B cell (primary cell): ENCODE data around the gene TMCC3. TPM values are rescaled to one million over a fixed set of nuclear protein-coding genes. Genes with fewer than 3 reads are reported as not detected.

ENCODE experiments used
- ATAC-seq: fragments of 200-7000 bp; cut with Tn5 transposase; one replicate; pipeline ENCODE4 v1.10.0; 2021; ENCODE audit warnings: low read depth, mild to moderate bottlenecking, moderate number of reproducible peaks, moderate library complexity
- CTCF ChIA-PET: fragments of 350-600 bp; sonication (Branson Sonifier 250); formaldehyde crosslinking; loops from one replicate; lab custom pipeline; 2021; ENCODE audit warnings: antibody characterized with exemption, inconsistent platforms; lab: Charles Lee
- POLR2A ChIA-PET: fragments of 350-600 bp; sonication (Branson Sonifier 250); formaldehyde crosslinking; loops from one replicate; lab custom pipeline; 2021; ENCODE audit warnings: antibody characterized with exemption; lab: Charles Lee
- DNase-seq: peaks from one replicate; pipeline ENCODE4 v3.0.0; 2013
- H2AFZ ChIP-seq: 2 replicates; pipeline ENCODE4 v1.6.1; 2012; ENCODE audit warnings: mild to moderate bottlenecking, low read depth, low read length; ENCODE audit not compliant: insufficient read depth, poor library complexity, severe bottlenecking
- H3K27ac ChIP-seq, 2 donors: 1 replicate in 1 of 2; 2 replicates in 1 of 2; pipeline ENCODE4 v1.5.1; 2012 to 2013; ENCODE audit warnings: low read length in 2 of 2, mild to moderate bottlenecking in 2 of 2, moderate library complexity in 1 of 2
- H3K27me3 ChIP-seq, 4 experiments: fragments of 200-600 bp in 1 of 4; sonication (generic) in 1 of 4; replicated peaks in 1 of 4; 1 replicate in 2 of 4; 2 replicates in 2 of 4; pipeline versions ENCODE4 v1.6.1 to v1.7.0; 2013 to 2016; ENCODE audit warnings: low read length in 3 of 4, mild to moderate bottlenecking in 2 of 4, mixed read lengths in 1 of 4, moderate library complexity in 1 of 4; ENCODE audit not compliant: insufficient read depth in 4 of 4, control insufficient read depth in 3 of 4; ENCODE audit errors: control extremely low read depth in 1 of 4
- H3K36me3 ChIP-seq, 2 experiments: replicated peaks in 1 of 2; 1 replicate in 1 of 2; 2 replicates in 1 of 2; pipeline versions ENCODE4 v1.6.1 to v1.7.1; 2013; ENCODE audit warnings: low read length in 1 of 2; ENCODE audit not compliant: insufficient read depth in 2 of 2, control insufficient read depth in 1 of 2; ENCODE audit errors: control extremely low read depth in 1 of 2, extremely low read depth in 1 of 2
- H3K4me1 ChIP-seq, 2 donors: fragments of 200-600 bp in 1 of 2; sonication (generic) in 1 of 2; 1 replicate in 1 of 2; 2 replicates in 1 of 2; pipeline versions ENCODE4 v1.5.1 to v1.6.1; 2013 to 2017; ENCODE audit warnings: low read length in 2 of 2; ENCODE audit not compliant: control insufficient read depth in 2 of 2, insufficient read depth in 2 of 2
- H3K4me2 ChIP-seq: replicated peaks from 2 replicates; pipeline ENCODE3; 2012; ENCODE audit warnings: mild to moderate bottlenecking, low read depth, low read length; ENCODE audit not compliant: poor library complexity, severe bottlenecking
- H3K4me3 ChIP-seq, 5 experiments: fragments of 200-600 bp in 1 of 5; sonication (generic) in 1 of 5; 1 replicate in 3 of 5; 2 replicates in 2 of 5; pipeline versions ENCODE4 v1.5.1 to v1.7.0; 2011 to 2016; ENCODE audit warnings: low read length in 4 of 5, mild to moderate bottlenecking in 4 of 5, low read depth in 2 of 5, control low read depth in 1 of 5, moderate library complexity in 1 of 5; ENCODE audit not compliant: insufficient read depth in 1 of 5; ENCODE audit errors: control extremely low read depth in 1 of 5, extremely low read depth in 1 of 5
- H3K79me2 ChIP-seq: fragments of 200-600 bp; sonication (generic); one replicate; pipeline ENCODE4 v1.6.0; 2016; ENCODE audit warnings: low read length; ENCODE audit not compliant: control insufficient read depth, insufficient read depth
- H3K9ac ChIP-seq: fragments of 200-600 bp; sonication (generic); 2 replicates; pipeline ENCODE4 v1.6.1; 2017; ENCODE audit warnings: mild to moderate bottlenecking, low read length, moderate library complexity
- H3K9me3 ChIP-seq, 3 donors: one replicate each; pipeline versions ENCODE4 v1.6.1 to v1.7.1; 2013; ENCODE audit warnings: low read length in 2 of 3; ENCODE audit not compliant: control insufficient read depth in 2 of 3, insufficient read depth in 1 of 3; ENCODE audit errors: control extremely low read depth in 1 of 3
- H4K20me1 ChIP-seq: 2 replicates; pipeline ENCODE4 v1.6.0; 2012; ENCODE audit warnings: mild to moderate bottlenecking, low read length; ENCODE audit not compliant: insufficient read depth, control insufficient read depth, poor library complexity, severe bottlenecking
- H3K27ac Mint-ChIP-seq: one replicate; pipeline ENCODE4 v1.8.0; 2021; ENCODE audit warnings: mixed read lengths
- H3K27me3 Mint-ChIP-seq: one replicate; pipeline ENCODE4 v1.8.0; 2021; ENCODE audit warnings: mixed read lengths
- H3K4me1 Mint-ChIP-seq: one replicate; pipeline ENCODE4 v1.8.0; 2021; ENCODE audit warnings: mixed read lengths
- H3K4me3 Mint-ChIP-seq: one replicate; pipeline ENCODE4 v1.8.0; 2021; ENCODE audit warnings: mixed read lengths
- H3K9me3 Mint-ChIP-seq: one replicate; pipeline ENCODE4 v1.8.0; 2022; ENCODE audit warnings: mixed read lengths; ENCODE audit not compliant: insufficient read depth
- CTCF ChIP-seq: fragments of 200-600 bp; IDR thresholded peaks from one replicate; pipeline ENCODE4 v1.8.0; 2022; ENCODE audit warnings: antibody characterized with exemption, mild to moderate bottlenecking
- EZH2 ChIP-seq: IDR thresholded peaks from 2 replicates; pipeline ENCODE4 v1.6.1; 2012; ENCODE audit warnings: borderline replicate concordance, low read depth, mild to moderate bottlenecking, moderate library complexity, low read length; ENCODE audit not compliant: insufficient read depth, poor library complexity, severe bottlenecking
- WGBS: methylation state at CpG from one replicate; pipeline ENCODE4 v1.1.5; 2013; ENCODE audit warnings: missing lambda C conversion rate; ENCODE audit not compliant: insufficient coverage; 5-methylcytosine and 5-hydroxymethylcytosine counted together
- intact Hi-C: fragments of 100-400 bp; cut with micrococcal nuclease; formaldehyde crosslinking; loops from one replicate; pipeline ENCODE4 v1.10.0; 2022
- polyA plus RNA-seq: library from polyadenylated mRNA; depleted of rRNA; stranded (reverse); fragments of >200 nt; gene quantifications from 2 replicates; pipeline ENCODE4 v1.2.3, GENCODE V29; 2012
- total RNA-seq, 2 donors: library from RNA; stranded (reverse); fragments of 120-200 nt in 1 of 2; gene quantifications; 1 replicate in 1 of 2; 2 replicates in 1 of 2; pipeline versions ENCODE4 v1.2.3 to v1.2.4, GENCODE V29; 2013 to 2022

Gene TMCC3
- total and polyA plus RNA-seq, 2 donors (not counting 1 experiment from before 2014, with no cell fraction given), result 4.5 to 8.8 TPM

DNA sequence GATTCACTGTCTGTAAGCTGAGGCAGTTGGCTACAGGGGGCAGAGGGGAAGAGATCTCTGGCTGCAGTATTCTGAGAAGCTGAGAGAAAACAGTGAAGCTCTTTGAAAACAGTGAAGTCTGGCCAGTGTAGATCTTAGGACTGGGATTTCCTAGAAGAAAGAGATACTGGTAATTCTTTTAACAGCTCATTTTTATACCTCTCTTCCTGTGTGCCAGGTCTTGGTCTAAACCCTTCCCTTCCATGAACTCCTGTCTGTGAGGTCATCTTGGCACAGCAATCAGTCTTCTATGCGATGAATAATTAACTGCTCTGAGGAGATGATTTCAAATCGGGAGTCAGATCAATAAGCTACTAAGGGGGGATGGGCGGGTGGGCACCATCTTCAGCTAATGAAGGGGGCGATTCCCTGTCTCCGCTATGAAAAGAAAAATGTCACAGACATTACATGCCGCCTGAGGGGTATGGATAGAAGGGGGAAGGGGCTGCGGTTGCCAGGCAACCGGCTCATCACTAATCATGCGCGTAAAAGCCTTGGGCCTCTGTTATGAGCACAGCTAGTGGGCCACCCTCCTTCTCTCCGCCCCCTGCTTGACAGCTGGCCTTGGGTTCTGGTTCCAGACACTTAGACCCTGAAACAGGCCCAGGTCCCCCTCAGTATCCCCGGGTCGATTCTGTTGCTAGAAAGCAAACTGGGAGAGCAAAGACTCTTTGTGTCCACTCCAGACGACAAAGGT is 115.4 kb downstream of the TMCC3 start:
- no peak for ATAC-seq
- Histone ChIP-seq H3K36me3 (no peaks in the 10 kb centered on the region), H3K4me2 (no peak overlapping the region), H3K4me1 (no peaks in the 10 kb centered on the region), H2AFZ (no peak overlapping the region), H3K27ac (no peak overlapping the region), H4K20me1 (no peaks in the 10 kb centered on the region), H3K79me2 (no peaks in the 10 kb centered on the region), H3K9ac (no peak overlapping the region), H3K9me3 (no peaks in the 10 kb centered on the region), H3K27me3 (no peaks in the 10 kb centered on the region), H3K4me3 (no peak overlapping the region)
- Mint-ChIP-seq H3K27ac (no peak overlapping the region), H3K27me3 (peaks cover 3% of the 10 kb centered on the region), H3K4me1 (peaks cover 3% of the 10 kb centered on the region), H3K4me3 (no peak overlapping the region), H3K9me3 (no peaks in the 10 kb centered on the region)
- intact Hi-C loops, result no loop called here
- TF ChIP-seq CTCF (no peak), EZH2 (no peak)
- no peak for DNase-seq
- CTCF ChIA-PET, result interaction anchor here (0.5 to 2.5 kb wide), 14 partner anchors 9 to 1032 kb away, joined by 3 to 35 read pairs (median 4); partner anchors contain the start of gene PLXNC1
- POLR2A ChIA-PET, result no interaction called here
- WGBS, result 98% methylated on average over 13 of the region's 14 CpGs

DNA sequence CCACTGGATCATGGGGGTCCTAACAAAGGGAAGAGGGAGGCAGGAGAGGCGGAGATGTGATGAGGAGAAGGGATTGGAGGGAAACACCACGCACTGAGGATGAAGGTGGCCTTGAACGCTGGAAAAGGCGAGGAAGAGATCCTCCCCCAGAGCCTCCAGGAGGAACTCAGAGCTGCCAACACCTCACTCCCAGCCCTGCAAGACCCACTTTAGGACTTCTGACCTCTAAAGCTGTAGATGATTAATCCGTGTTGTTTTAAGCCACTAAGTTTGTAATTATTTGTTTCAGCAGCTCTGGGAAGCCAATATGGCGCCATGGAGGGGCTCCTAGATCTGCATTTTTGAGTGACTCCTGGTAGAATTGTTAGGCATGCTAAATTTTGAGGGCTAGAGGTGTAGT is 116.1 kb downstream of the TMCC3 start:
- H3K27me3 Mint-ChIP-seq, result peaks cover 3% of the 10 kb centered on the region
- Histone ChIP-seq H3K79me2 (no peaks in the 10 kb centered on the region), H2AFZ (no peak overlapping the region), H3K4me1 (no peaks in the 10 kb centered on the region), H3K27ac (no peak overlapping the region), H3K4me2 (no peak overlapping the region), H3K36me3 (no peaks in the 10 kb centered on the region), H3K27me3 (no peaks in the 10 kb centered on the region), H3K9ac (no peak overlapping the region), H4K20me1 (no peaks in the 10 kb centered on the region), H3K9me3 (no peaks in the 10 kb centered on the region), H3K4me3 (no peak overlapping the region)
- no peak overlapping the region for H3K27ac Mint-ChIP-seq
- intact Hi-C loops, result no loop called here
- no peak overlapping the region for H3K4me3 Mint-ChIP-seq
- DNase-seq (no peak), ATAC-seq (no peak)
- no peaks in the 10 kb centered on the region for H3K9me3 Mint-ChIP-seq
- ChIA-PET CTCF (interaction anchor here (0.5 to 2.5 kb wide), 14 partner anchors 9 to 1031 kb away, joined by 3 to 35 read pairs (median 5); partner anchors contain the start of gene PLXNC1), POLR2A (no interaction called here)
- WGBS, result 100% methylated on average over 2 of the region's 6 CpGs
- TF ChIP-seq EZH2 (no peak), CTCF (no peak)
- peaks cover 4% of the 10 kb centered on the region for H3K4me1 Mint-ChIP-seq
